H9 (cell line): Measurements from ENCODE around the gene ZBP1. TPM values are rescaled to one million over a fixed set of nuclear protein-coding genes. Genes with fewer than 3 reads are reported as not detected.

ENCODE experiments used
- DNase-seq: peaks from one replicate; pipeline ENCODE4 v3.0.0-alpha.2; 2017
- H2AFZ ChIP-seq: one replicate; pipeline ENCODE4 v1.6.1; 2013; ENCODE audit warnings: mild to moderate bottlenecking, low read length, control low read depth, moderate library complexity
- H2AK5ac ChIP-seq: 2 replicates; pipeline ENCODE4 v1.6.1; 2013; ENCODE audit warnings: low read length, control low read depth, mixed read lengths; ENCODE audit not compliant: insufficient read length
- H2BK120ac ChIP-seq: one replicate; pipeline ENCODE4 v1.6.1; 2013; ENCODE audit warnings: low read depth, mild to moderate bottlenecking, low read length, control low read depth, inconsistent platforms; ENCODE audit not compliant: poor library complexity, severe bottlenecking
- H2BK12ac ChIP-seq: 2 replicates; pipeline ENCODE4 v1.6.1; 2013; ENCODE audit warnings: low read length, control low read depth, mixed read lengths, low read depth; ENCODE audit not compliant: insufficient read length
- H2BK15ac ChIP-seq: 2 replicates; pipeline ENCODE4 v1.6.1; 2013; ENCODE audit warnings: low read depth, low read length, control low read depth
- H2BK20ac ChIP-seq: one replicate; pipeline ENCODE4 v1.6.1; 2013; ENCODE audit warnings: low read depth, mild to moderate bottlenecking, low read length, control low read depth, inconsistent platforms; ENCODE audit not compliant: poor library complexity, severe bottlenecking
- H2BK5ac ChIP-seq: 2 replicates; pipeline ENCODE4 v1.6.1; 2013; ENCODE audit warnings: low read length, control low read depth, mixed read lengths; ENCODE audit not compliant: insufficient read length
- H3K14ac ChIP-seq: 2 replicates; pipeline ENCODE4 v1.6.1; 2013; ENCODE audit warnings: low read length, control low read depth; ENCODE audit not compliant: insufficient read depth
- H3K18ac ChIP-seq: 2 replicates; pipeline ENCODE4 v1.6.1; 2013; ENCODE audit warnings: low read depth, mild to moderate bottlenecking, mixed read lengths, low read length, control low read depth; ENCODE audit not compliant: insufficient read length
- H3K23ac ChIP-seq: 2 replicates; pipeline ENCODE4 v1.6.1; 2013; ENCODE audit warnings: low read length, control low read depth, mixed read lengths, low read depth; ENCODE audit not compliant: insufficient read length
- H3K23me2 ChIP-seq: 2 replicates; pipeline ENCODE4 v1.6.1; 2013; ENCODE audit warnings: low read depth, mild to moderate bottlenecking, mixed read lengths, low read length, control low read depth; ENCODE audit not compliant: insufficient read length, poor library complexity, severe bottlenecking
- H3K27ac ChIP-seq: 2 replicates; pipeline ENCODE4 v1.5.1; 2013; ENCODE audit warnings: low read length, control low read depth, mixed read lengths, low read depth; ENCODE audit not compliant: insufficient read length
- H3K27me3 ChIP-seq: 2 replicates; pipeline ENCODE4 v1.6.1; 2013; ENCODE audit warnings: low read length, control low read depth, inconsistent platforms; ENCODE audit not compliant: insufficient read depth
- H3K4ac ChIP-seq: 2 replicates; pipeline ENCODE4 v1.6.1; 2013; ENCODE audit warnings: low read depth, mild to moderate bottlenecking, control low read depth, inconsistent platforms, low read length, moderate library complexity
- H3K4me1 ChIP-seq: 2 replicates; pipeline ENCODE4 v1.6.1; 2013; ENCODE audit warnings: low read length, control low read depth, inconsistent platforms; ENCODE audit not compliant: insufficient read depth
- H3K4me2 ChIP-seq: 2 replicates; pipeline ENCODE4 v1.6.1; 2013; ENCODE audit warnings: low read length, control low read depth, mixed read lengths; ENCODE audit not compliant: insufficient read length, insufficient read depth
- H3K56ac ChIP-seq: 2 replicates; pipeline ENCODE4 v1.6.1; 2013; ENCODE audit warnings: low read depth, mild to moderate bottlenecking, mixed read lengths, low read length, control low read depth; ENCODE audit not compliant: insufficient read length
- H3K79me1 ChIP-seq: 2 replicates; pipeline ENCODE4 v1.6.1; 2013; ENCODE audit warnings: low read depth, mild to moderate bottlenecking, moderate library complexity, low read length, control low read depth, inconsistent platforms; ENCODE audit not compliant: insufficient read depth, poor library complexity, severe bottlenecking
- H3K79me2 ChIP-seq: 2 replicates; pipeline ENCODE4 v1.6.1; 2013; ENCODE audit warnings: low read length, control low read depth, inconsistent platforms; ENCODE audit not compliant: insufficient read depth
- H3K9ac ChIP-seq: 2 replicates; pipeline ENCODE4 v1.6.1; 2013; ENCODE audit warnings: low read length, control low read depth, mixed read lengths; ENCODE audit not compliant: insufficient read length; ENCODE audit errors: extremely low read depth
- H3K9me3 ChIP-seq: one replicate; pipeline ENCODE4 v1.6.1; 2013; ENCODE audit warnings: low read depth, low read length, inconsistent platforms; ENCODE audit not compliant: control insufficient read depth
- H3T11ph ChIP-seq: one replicate; pipeline ENCODE4 v1.6.1; 2013; ENCODE audit warnings: mild to moderate bottlenecking, low read length, control low read depth, inconsistent platforms
- H4K20me1 ChIP-seq: one replicate; pipeline ENCODE4 v1.6.1; 2013; ENCODE audit not compliant: control insufficient read depth, insufficient read length, insufficient read depth
- H4K5ac ChIP-seq: 2 replicates; pipeline ENCODE4 v1.6.1; 2013; ENCODE audit warnings: low read depth, mild to moderate bottlenecking, mixed read lengths, low read length, control low read depth; ENCODE audit not compliant: insufficient read length
- H4K8ac ChIP-seq: replicated peaks from 2 replicates; pipeline ENCODE4 v1.6.1; 2013; ENCODE audit warnings: low read length, control low read depth, mixed read lengths, low read depth; ENCODE audit not compliant: insufficient read length
- H4K91ac ChIP-seq: 2 replicates; pipeline ENCODE4 v1.6.1; 2013; ENCODE audit warnings: low read depth, mild to moderate bottlenecking, moderate library complexity, mixed read lengths, low read length, control low read depth; ENCODE audit not compliant: insufficient read length
- H3K27ac Mint-ChIP-seq, 3 experiments: 2 replicates in 2 of 3; 3 replicates in 1 of 3; pipeline ENCODE4 v1.8.0; 2020 to 2021; ENCODE audit warnings: mixed read lengths in 3 of 3, mild to moderate bottlenecking in 1 of 3, moderate library complexity in 1 of 3
- H3K27me3 Mint-ChIP-seq: 2 replicates; pipeline ENCODE4 v1.8.0; 2021; ENCODE audit warnings: low read depth, mild to moderate bottlenecking, moderate library complexity, mixed read lengths
- H3K36me3 Mint-ChIP-seq, 3 experiments: 2 replicates in 2 of 3; 3 replicates in 1 of 3; pipeline ENCODE4 v1.8.0; 2020 to 2021; ENCODE audit warnings: low read depth in 3 of 3, mixed read lengths in 3 of 3; ENCODE audit not compliant: insufficient read depth in 1 of 3
- H3K4me1 Mint-ChIP-seq, 2 experiments: 2 replicates each; pipeline ENCODE4 v1.8.0; 2020; ENCODE audit warnings: mixed read lengths in 2 of 2
- H3K4me3 Mint-ChIP-seq, 2 experiments: 2 replicates in 1 of 2; 3 replicates in 1 of 2; pipeline ENCODE4 v1.8.0; 2020 to 2021; ENCODE audit warnings: mild to moderate bottlenecking in 2 of 2, mixed read lengths in 2 of 2, moderate library complexity in 1 of 2
- H3K9me3 Mint-ChIP-seq, 2 experiments: 2 replicates in 1 of 2; 3 replicates in 1 of 2; pipeline ENCODE4 v1.8.0; 2020; ENCODE audit warnings: mild to moderate bottlenecking in 2 of 2, mixed read lengths in 2 of 2, moderate library complexity in 1 of 2
- CTCF ChIP-seq: fragments of 200-600 bp; sonication (generic); conservative IDR thresholded peaks from 3 replicates; pipeline ENCODE4 v1.8.0; 2021; ENCODE audit warnings: antibody characterized with exemption, mild to moderate bottlenecking
- WGBS: extraction: QIAGEN DNeasy Blood & Tissue Kit; methylation state at CpG from one replicate; pipeline ENCODE4 v1.1.7; 2013; ENCODE audit warnings: missing lambda C conversion rate, low lambda C conversion rate, mixed read lengths; ENCODE audit not compliant: insufficient read length; ENCODE audit errors: extremely low coverage; 5-methylcytosine and 5-hydroxymethylcytosine counted together
- total RNA-seq: library from RNA; stranded (reverse); gene quantifications from 2 replicates; pipeline ENCODE4 v1.2.1, GENCODE V29; 2021

Gene ZBP1
- total RNA-seq, 1 experiment from 2014 or later: not detected

GRCh38 chr20:57622579-57623381, 2.6 kb upstream of the ZBP1 start:
- Mint-ChIP-seq H3K9me3 (peaks cover 5 to 9% of the 10 kb centered on the region in 2 experiments; a peak in 3 of 5 replicates), H3K27me3 (peaks cover 11% of the 10 kb centered on the region), H3K27ac (no peak overlapping the region), H3K4me3 (no peak overlapping the region), H3K36me3 (peaks cover 0 to 3% (median 0%) of the 10 kb centered on the region in 3 experiments; a peak in 2 of 7 replicates), H3K4me1 (peaks cover 6 to 10% of the 10 kb centered on the region in 2 experiments)
- Histone ChIP-seq H3K18ac (no peak overlapping the region), H3K4me1 (no peaks in the 10 kb centered on the region), H4K91ac (no peak overlapping the region), H3K79me2 (no peaks in the 10 kb centered on the region), H3K4ac (no peak overlapping the region), H3K27me3 (no peaks in the 10 kb centered on the region), H3K14ac (no peak overlapping the region), H4K5ac (no peak overlapping the region), H2BK12ac (no peak overlapping the region), H3K9me3 (no peaks in the 10 kb centered on the region), H2AK5ac (no peak overlapping the region), H3K56ac (no peak overlapping the region), H3K4me2 (no peak overlapping the region), H3T11ph (no peak overlapping the region), H3K27ac (no peak overlapping the region), H4K20me1 (peaks cover 3% of the 10 kb centered on the region), H3K79me1 (no peaks in the 10 kb centered on the region), H3K9ac (no peak overlapping the region), H2BK5ac (no peak overlapping the region), H2BK20ac (no peak overlapping the region), H2AFZ (no peak overlapping the region), H4K8ac (no peak overlapping the region), H2BK15ac (no peak overlapping the region), H3K23me2 (no peaks in the 10 kb centered on the region), H2BK120ac (no peak overlapping the region), H3K23ac (no peak overlapping the region)
- DNase-seq: peak; percentile 77
- WGBS: no CpG with 5 or more reads among the region's 14 CpGs
- peak; percentile 93 for TF ChIP-seq CTCF
